ENCODE measurements around the gene EFNA5.

- TF ChIP-seq CTCF (IDR thresholded peaks at IDR 0.05) (no peak), ZFX (IDR thresholded peaks at IDR 0.05; ENCODE audit: borderline replicate concordance) (no peak)
These were observed 310.9 kb downstream of the EFNA5 start for GRCh38 chr5:107359916-107360234.

Data from 22Rv1 (cell line).